HUES48 (cell line): ENCODE results near the gene SPDYE3.
A peak's percentile ranks its signal among the peaks of the same experiment; 100 is the strongest.
"Not testable (repeated sequence)": the region's sequence is repeated elsewhere in the genome, so short reads cannot be mapped to it uniquely, and the experiment has no call there.

Experiments
- H3K27ac ChIP-seq: one replicate; pipeline ENCODE4 v1.7.0; 2013; ENCODE audit warnings: low read depth, low read length, inconsistent platforms
- H3K27me3 ChIP-seq: 2 replicates; pipeline ENCODE4 v1.6.1; 2013; ENCODE audit warnings: mild to moderate bottlenecking, low read length; ENCODE audit not compliant: control insufficient read depth, insufficient read depth
- H3K36me3 ChIP-seq: 2 replicates; pipeline ENCODE4 v1.6.1; 2013; ENCODE audit warnings: low read length; ENCODE audit not compliant: control insufficient read depth, insufficient read depth
- H3K4me1 ChIP-seq: 2 replicates; pipeline ENCODE4 v1.6.1; 2013; ENCODE audit warnings: mild to moderate bottlenecking, low read length; ENCODE audit not compliant: control insufficient read depth, insufficient read depth
- H3K4me3 ChIP-seq: 2 replicates; pipeline ENCODE4 v1.5.1; 2013; ENCODE audit warnings: mild to moderate bottlenecking, low read depth, low read length
- H3K9ac ChIP-seq: 2 replicates; pipeline ENCODE4 v1.6.1; 2013; ENCODE audit warnings: mild to moderate bottlenecking, low read depth, low read length, moderate library complexity
- H3K9me3 ChIP-seq: 2 replicates; pipeline ENCODE4 v1.6.1; 2013; ENCODE audit warnings: low read length; ENCODE audit not compliant: control insufficient read depth, insufficient read depth

The SPDYE3 gene

GRCh38 chr7:100307402-100307801 lies at the start of gene SPDYE3:
TSS of gene SPDYE3 (plus strand) at chr7:100307702. CDS start at chr7:100307886, 184 bp downstream.
- not testable (repeated sequence) for H3K4me1 ChIP-seq, H3K4me3 ChIP-seq, H3K27me3 ChIP-seq, H3K9me3 ChIP-seq, H3K36me3 ChIP-seq, H3K27ac ChIP-seq, H3K9ac ChIP-seq

- not testable (repeated sequence) for H3K36me3 ChIP-seq, H3K27me3 ChIP-seq, H3K9ac ChIP-seq, H3K4me1 ChIP-seq, H3K9me3 ChIP-seq, H3K4me3 ChIP-seq, H3K27ac ChIP-seq
These were observed 47.5 kb upstream of the SPDYE3 start for GRCh38 chr7:100259984-100260383.

- H3K4me1 ChIP-seq, H3K27ac ChIP-seq, H3K9me3 ChIP-seq, H3K4me3 ChIP-seq, H3K36me3 ChIP-seq, H3K27me3 ChIP-seq, H3K9ac ChIP-seq: not testable (repeated sequence)
These were observed 44.6 kb upstream of the SPDYE3 start for GRCh38 chr7:100262896-100263295.

GRCh38 chr7:100264223-100264622 lies 43.3 kb upstream of the SPDYE3 start:
- not testable (repeated sequence) for H3K27ac ChIP-seq, H3K4me1 ChIP-seq, H3K4me3 ChIP-seq

GRCh38 chr7:100264669-100265165 lies 42.8 kb upstream of the SPDYE3 start:
- not testable (repeated sequence) for H3K9me3 ChIP-seq, H3K36me3 ChIP-seq, H3K9ac ChIP-seq, H3K4me3 ChIP-seq, H3K27ac ChIP-seq, H3K4me1 ChIP-seq, H3K27me3 ChIP-seq

More at GRCh38 chr7:100264223-100264622, 43.3 kb upstream of the SPDYE3 start:
- not testable (repeated sequence) for H3K9me3 ChIP-seq, H3K36me3 ChIP-seq, H3K9ac ChIP-seq, H3K27me3 ChIP-seq

GRCh38 chr7:100265851-100266250 lies 41.7 kb upstream of the SPDYE3 start:
- H3K9me3 ChIP-seq, H3K27ac ChIP-seq, H3K27me3 ChIP-seq, H3K4me3 ChIP-seq, H3K36me3 ChIP-seq, H3K9ac ChIP-seq: not testable (repeated sequence)
- peaks cover 10% of the 10 kb centered on the region; the same call in 1 of the 2 replicates for H3K4me1 ChIP-seq

- Histone ChIP-seq H3K4me1 (peaks cover 11% of the 10 kb centered on the region; the same call in 1 of the 2 replicates), H3K27ac (no peak overlapping the region), H3K27me3 (no peaks in the 10 kb centered on the region), H3K36me3 (0 out of 2 replicates have a peak, but pooled peaks cover 3% of the 10 kb centered on the region), H3K9me3 (no peaks in the 10 kb centered on the region), H3K9ac (no peak overlapping the region), H3K4me3 (no peak overlapping the region)
These were observed 40.7 kb upstream of the SPDYE3 start for GRCh38 chr7:100266576-100267354.

GRCh38 chr7:100267648-100268047 lies 39.9 kb upstream of the SPDYE3 start:
- Histone ChIP-seq H3K4me3 (no peak overlapping the region), H3K27ac (no peak overlapping the region), H3K9me3 (no peaks in the 10 kb centered on the region), H3K27me3 (no peaks in the 10 kb centered on the region), H3K36me3 (0 out of 2 replicates have a peak, but pooled peaks cover 3% of the 10 kb centered on the region), H3K9ac (no peak overlapping the region), H3K4me1 (peaks cover 11% of the 10 kb centered on the region; the same call in 1 of the 2 replicates)

GRCh38 chr7:100268882-100269281 lies 38.6 kb upstream of the SPDYE3 start:
- peak overlapping the region; percentile 90 for H3K27ac ChIP-seq
- H3K9me3 ChIP-seq, H3K9ac ChIP-seq, H3K4me3 ChIP-seq, H3K27me3 ChIP-seq, H3K36me3 ChIP-seq: not testable (repeated sequence)
- peaks cover 15% of the 10 kb centered on the region; the same call in 1 of the 2 replicates for H3K4me1 ChIP-seq

GRCh38 chr7:100269306-100270045 lies 38.0 kb upstream of the SPDYE3 start:
- not testable (repeated sequence) for H3K9ac ChIP-seq, H3K27me3 ChIP-seq

More at GRCh38 chr7:100269306-100270045, 38.0 kb upstream of the SPDYE3 start:
- Histone ChIP-seq H3K4me1 (peaks cover 15% of the 10 kb centered on the region; the same call in 1 of the 2 replicates), H3K27ac (peak overlapping the region; percentile 90), H3K4me3 (0 out of 2 replicates have a peak overlapping the region, but pooled peaks have one; percentile 35)
- not testable (repeated sequence) for H3K9me3 ChIP-seq, H3K36me3 ChIP-seq
